SK-N-SH treated with all-trans-retinoic acid at 6 μM for 48 hours (cell line): ENCODE data around the gene CTCFL.

Experiments used
- ESRRG ChIP-seq: fragments of 250-450 bp; sonication (Bioruptor Pico); IDR thresholded peaks from 2 replicates; pipeline ENCODE4 v1.6.1; 2021; ENCODE audit warnings: mild to moderate bottlenecking
- GLIS3 ChIP-seq: fragments of 250-450 bp; sonication (Bioruptor Pico); IDR thresholded peaks from 2 replicates; pipeline ENCODE4 v1.5.0; 2020; ENCODE audit warnings: mild to moderate bottlenecking, moderate library complexity
- OSR1 ChIP-seq: fragments of 250-450 bp; sonication (Bioruptor Pico); IDR thresholded peaks from 2 replicates; pipeline ENCODE4 v1.8.0; 2022; ENCODE audit warnings: moderate library complexity, mild to moderate bottlenecking, inconsistent platforms
- ZC3H10 ChIP-seq: fragments of 250-450 bp; sonication (Bioruptor Pico); IDR thresholded peaks from 2 replicates; pipeline ENCODE4 v1.5.1; 2021; ENCODE audit warnings: mild to moderate bottlenecking, moderate library complexity
- ZNF565 ChIP-seq: fragments of 450-650 bp; formaldehyde crosslinking; conservative IDR thresholded peaks from 2 replicates; pipeline ENCODE4 v1.5.0; 2020; ENCODE audit warnings: low read depth, mild to moderate bottlenecking, moderate library complexity
- ZNF70 ChIP-seq: fragments of 450-650 bp; formaldehyde crosslinking; IDR thresholded peaks from 2 replicates; pipeline ENCODE4 v1.5.0; 2020; ENCODE audit warnings: mild to moderate bottlenecking, moderate library complexity
- TF ChIP-seq, protein P1 (sequence below): fragments of 250-450 bp; sonication (Bioruptor Pico); IDR thresholded peaks from 2 replicates; pipeline ENCODE4 v1.5.0; 2020; ENCODE audit warnings: mild to moderate bottlenecking, moderate library complexity
- TF ChIP-seq, protein P2 (sequence below): fragments of 250-450 bp; sonication (Bioruptor Pico); IDR thresholded peaks from 2 replicates; pipeline ENCODE4 v1.8.0; 2020; ENCODE audit warnings: mild to moderate bottlenecking, moderate library complexity, borderline replicate concordance

DNA sequence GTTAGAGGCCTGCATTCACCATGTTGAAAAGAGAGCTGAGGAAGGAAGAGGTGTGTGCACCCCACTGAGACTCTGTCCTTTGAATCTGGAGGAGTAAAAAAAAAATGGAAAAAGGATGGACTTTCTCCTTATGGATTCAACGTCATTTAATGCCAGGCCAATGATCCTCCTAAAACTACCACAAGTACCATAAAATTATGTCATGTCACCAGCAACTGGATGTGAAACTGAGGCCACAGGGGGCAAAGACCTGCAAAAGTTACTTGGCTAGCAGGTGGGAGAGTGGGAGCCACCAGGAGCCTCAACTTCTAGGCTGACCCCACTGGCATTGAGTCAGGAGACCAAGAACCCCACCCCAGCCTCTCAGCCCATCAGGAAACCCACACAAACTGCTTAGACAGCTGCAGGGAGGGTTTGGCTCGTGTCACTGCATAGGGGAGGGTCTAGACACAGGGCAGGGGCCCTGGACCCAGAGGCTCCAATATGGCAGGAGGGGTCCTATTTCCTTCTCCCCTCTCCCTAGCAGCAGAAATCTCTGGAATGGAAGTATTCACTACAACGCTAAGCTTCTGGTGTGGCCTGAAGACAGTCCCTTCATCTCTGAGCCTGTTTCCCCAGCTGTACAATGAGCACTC, 47.0 kb upstream of the CTCFL start:
- TF ChIP-seq GLIS3, result no peak
- TF ChIP-seq ESRRG (CRISPR knock-in tag), result no peak
- TF ChIP-seq, protein P1, sequence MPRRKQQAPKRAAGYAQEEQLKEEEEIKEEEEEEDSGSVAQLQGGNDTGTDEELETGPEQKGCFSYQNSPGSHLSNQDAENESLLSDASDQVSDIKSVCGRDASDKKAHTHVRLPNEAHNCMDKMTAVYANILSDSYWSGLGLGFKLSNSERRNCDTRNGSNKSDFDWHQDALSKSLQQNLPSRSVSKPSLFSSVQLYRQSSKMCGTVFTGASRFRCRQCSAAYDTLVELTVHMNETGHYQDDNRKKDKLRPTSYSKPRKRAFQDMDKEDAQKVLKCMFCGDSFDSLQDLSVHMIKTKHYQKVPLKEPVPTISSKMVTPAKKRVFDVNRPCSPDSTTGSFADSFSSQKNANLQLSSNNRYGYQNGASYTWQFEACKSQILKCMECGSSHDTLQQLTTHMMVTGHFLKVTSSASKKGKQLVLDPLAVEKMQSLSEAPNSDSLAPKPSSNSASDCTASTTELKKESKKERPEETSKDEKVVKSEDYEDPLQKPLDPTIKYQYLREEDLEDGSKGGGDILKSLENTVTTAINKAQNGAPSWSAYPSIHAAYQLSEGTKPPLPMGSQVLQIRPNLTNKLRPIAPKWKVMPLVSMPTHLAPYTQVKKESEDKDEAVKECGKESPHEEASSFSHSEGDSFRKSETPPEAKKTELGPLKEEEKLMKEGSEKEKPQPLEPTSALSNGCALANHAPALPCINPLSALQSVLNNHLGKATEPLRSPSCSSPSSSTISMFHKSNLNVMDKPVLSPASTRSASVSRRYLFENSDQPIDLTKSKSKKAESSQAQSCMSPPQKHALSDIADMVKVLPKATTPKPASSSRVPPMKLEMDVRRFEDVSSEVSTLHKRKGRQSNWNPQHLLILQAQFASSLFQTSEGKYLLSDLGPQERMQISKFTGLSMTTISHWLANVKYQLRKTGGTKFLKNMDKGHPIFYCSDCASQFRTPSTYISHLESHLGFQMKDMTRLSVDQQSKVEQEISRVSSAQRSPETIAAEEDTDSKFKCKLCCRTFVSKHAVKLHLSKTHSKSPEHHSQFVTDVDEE (CRISPR knock-in tag), result no peak
- no peak for TF ChIP-seq OSR1 (CRISPR knock-in tag)
- TF ChIP-seq ZC3H10, result no peak
- TF ChIP-seq ZNF70, result no peak
- TF ChIP-seq, protein P2, sequence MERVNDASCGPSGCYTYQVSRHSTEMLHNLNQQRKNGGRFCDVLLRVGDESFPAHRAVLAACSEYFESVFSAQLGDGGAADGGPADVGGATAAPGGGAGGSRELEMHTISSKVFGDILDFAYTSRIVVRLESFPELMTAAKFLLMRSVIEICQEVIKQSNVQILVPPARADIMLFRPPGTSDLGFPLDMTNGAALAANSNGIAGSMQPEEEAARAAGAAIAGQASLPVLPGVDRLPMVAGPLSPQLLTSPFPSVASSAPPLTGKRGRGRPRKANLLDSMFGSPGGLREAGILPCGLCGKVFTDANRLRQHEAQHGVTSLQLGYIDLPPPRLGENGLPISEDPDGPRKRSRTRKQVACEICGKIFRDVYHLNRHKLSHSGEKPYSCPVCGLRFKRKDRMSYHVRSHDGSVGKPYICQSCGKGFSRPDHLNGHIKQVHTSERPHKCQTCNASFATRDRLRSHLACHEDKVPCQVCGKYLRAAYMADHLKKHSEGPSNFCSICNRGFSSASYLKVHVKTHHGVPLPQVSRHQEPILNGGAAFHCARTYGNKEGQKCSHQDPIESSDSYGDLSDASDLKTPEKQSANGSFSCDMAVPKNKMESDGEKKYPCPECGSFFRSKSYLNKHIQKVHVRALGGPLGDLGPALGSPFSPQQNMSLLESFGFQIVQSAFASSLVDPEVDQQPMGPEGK (CRISPR knock-in tag), result no peak
- no peak for TF ChIP-seq ZNF565 (CRISPR knock-in tag)
